Osteoblast (primary cell): ENCODE results near the gene GORASP2. TPM values are rescaled to one million over a fixed set of nuclear protein-coding genes. Genes with fewer than 3 reads are reported as not detected.

ENCODE experiments used
- DNase-seq: peaks from one replicate; pipeline ENCODE4 v3.0.0; 2011; ENCODE audit warnings: low spot score, mixed read lengths; ENCODE audit not compliant: insufficient read length; ENCODE audit errors: missing footprints
- H2AFZ ChIP-seq: 2 replicates; pipeline ENCODE4 v1.6.0; 2011; ENCODE audit warnings: mild to moderate bottlenecking, low read length
- H3K27ac ChIP-seq: 2 replicates; pipeline ENCODE4 v1.5.1; 2011; ENCODE audit warnings: mild to moderate bottlenecking, low read depth, low read length, moderate library complexity
- H3K27me3 ChIP-seq: 2 replicates; pipeline ENCODE4 v1.6.0; 2012; ENCODE audit warnings: mild to moderate bottlenecking, control low read depth, inconsistent platforms, low read length, moderate library complexity; ENCODE audit not compliant: insufficient read depth
- H3K36me3 ChIP-seq: 2 replicates; pipeline ENCODE4 v1.5.1; 2011; ENCODE audit warnings: mild to moderate bottlenecking, low read length, control low read depth, moderate library complexity; ENCODE audit not compliant: insufficient read depth
- H3K4me1 ChIP-seq: 2 replicates; pipeline ENCODE4 v1.5.1; 2011; ENCODE audit warnings: mild to moderate bottlenecking, low read length, control low read depth, moderate library complexity; ENCODE audit not compliant: insufficient read depth
- H3K4me2 ChIP-seq: 2 replicates; pipeline ENCODE4 v1.6.0; 2011; ENCODE audit warnings: mild to moderate bottlenecking, low read length; ENCODE audit not compliant: insufficient read depth
- H3K4me3 ChIP-seq: fragments of 200-600 bp; sonication (generic); 3 replicates; pipeline ENCODE4 v1.5.1; 2012; ENCODE audit warnings: mild to moderate bottlenecking, low read length, inconsistent platforms; ENCODE audit not compliant: insufficient read depth
- H3K79me2 ChIP-seq: 2 replicates; pipeline ENCODE4 v1.6.0; 2012; ENCODE audit warnings: mild to moderate bottlenecking, low read length, control low read depth, inconsistent platforms; ENCODE audit not compliant: insufficient read depth
- H3K9me3 ChIP-seq: 2 replicates; pipeline ENCODE4 v1.5.1; 2011; ENCODE audit warnings: low read depth, low read length, control low read depth
- H4K20me1 ChIP-seq: 2 replicates; pipeline ENCODE4 v1.6.0; 2012; ENCODE audit warnings: mild to moderate bottlenecking, low read length, control low read depth; ENCODE audit not compliant: insufficient read depth
- total RNA-seq: library from RNA; depleted of rRNA; stranded (reverse); fragments of >200 nt; gene quantifications from 2 replicates; pipeline ENCODE4 v1.2.3, GENCODE V29; 2012
- TF ChIP-seq, protein P1 (sequence below): IDR thresholded peaks from 2 replicates; pipeline ENCODE4 v1.5.1; 2011; ENCODE audit warnings: mild to moderate bottlenecking, low read depth, low read length, moderate library complexity; ENCODE audit errors: extremely low read depth

GORASP2 gene
- total RNA-seq, 1 donor = 51.8 TPM

GRCh38 chr2:170949415-170949814 is 20.4 kb downstream of the GORASP2 start:
- H3K4me2 ChIP-seq = no peak overlapping the region
- TF ChIP-seq, protein P1, sequence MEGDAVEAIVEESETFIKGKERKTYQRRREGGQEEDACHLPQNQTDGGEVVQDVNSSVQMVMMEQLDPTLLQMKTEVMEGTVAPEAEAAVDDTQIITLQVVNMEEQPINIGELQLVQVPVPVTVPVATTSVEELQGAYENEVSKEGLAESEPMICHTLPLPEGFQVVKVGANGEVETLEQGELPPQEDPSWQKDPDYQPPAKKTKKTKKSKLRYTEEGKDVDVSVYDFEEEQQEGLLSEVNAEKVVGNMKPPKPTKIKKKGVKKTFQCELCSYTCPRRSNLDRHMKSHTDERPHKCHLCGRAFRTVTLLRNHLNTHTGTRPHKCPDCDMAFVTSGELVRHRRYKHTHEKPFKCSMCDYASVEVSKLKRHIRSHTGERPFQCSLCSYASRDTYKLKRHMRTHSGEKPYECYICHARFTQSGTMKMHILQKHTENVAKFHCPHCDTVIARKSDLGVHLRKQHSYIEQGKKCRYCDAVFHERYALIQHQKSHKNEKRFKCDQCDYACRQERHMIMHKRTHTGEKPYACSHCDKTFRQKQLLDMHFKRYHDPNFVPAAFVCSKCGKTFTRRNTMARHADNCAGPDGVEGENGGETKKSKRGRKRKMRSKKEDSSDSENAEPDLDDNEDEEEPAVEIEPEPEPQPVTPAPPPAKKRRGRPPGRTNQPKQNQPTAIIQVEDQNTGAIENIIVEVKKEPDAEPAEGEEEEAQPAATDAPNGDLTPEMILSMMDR = no peak
- peaks cover 73% of the 10 kb centered on the region for H3K79me2 ChIP-seq
- no peaks in the 10 kb centered on the region for H3K9me3 ChIP-seq
- peaks cover 43% of the 10 kb centered on the region for H4K20me1 ChIP-seq
- no peaks in the 10 kb centered on the region for H3K4me1 ChIP-seq
- no peak overlapping the region for H2AFZ ChIP-seq
- H3K27me3 ChIP-seq = no peaks in the 10 kb centered on the region
- H3K27ac ChIP-seq = no peak overlapping the region
- no peak overlapping the region for H3K4me3 ChIP-seq
- H3K36me3 ChIP-seq = peaks cover 51% of the 10 kb centered on the region
- DNase-seq = no peak

DNA sequence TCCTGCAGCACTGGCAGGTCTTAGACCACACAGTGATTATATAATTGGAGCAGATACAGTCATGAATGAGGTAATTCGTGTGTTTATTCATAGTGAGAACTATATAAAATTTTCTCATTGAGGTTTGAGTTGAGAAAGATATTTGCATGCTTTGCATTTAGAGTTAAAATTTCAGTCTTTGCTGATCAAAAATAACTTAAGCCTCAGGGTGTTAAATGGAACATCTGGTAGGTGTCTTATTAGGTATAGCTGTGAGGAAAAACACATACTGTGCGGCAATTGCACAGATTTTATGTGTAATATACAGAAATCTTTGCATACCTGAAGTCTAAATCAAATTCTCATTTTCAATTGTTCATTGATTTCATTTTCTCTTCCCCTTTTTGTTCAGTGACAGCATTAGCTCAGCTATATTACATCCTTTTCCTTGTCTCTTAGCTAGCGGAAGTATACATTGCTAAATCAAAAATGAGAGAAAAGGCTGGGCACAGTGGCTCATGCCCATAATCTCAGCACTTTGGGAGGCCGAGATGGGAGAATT is 21.2 kb downstream of the GORASP2 start:
- Histone ChIP-seq H4K20me1 (peaks cover 36% of the 10 kb centered on the region), H3K4me2 (no peak overlapping the region), H3K9me3 (no peaks in the 10 kb centered on the region), H3K27ac (no peak overlapping the region), H2AFZ (no peak overlapping the region), H3K79me2 (peaks cover 71% of the 10 kb centered on the region), H3K4me1 (no peaks in the 10 kb centered on the region), H3K27me3 (no peaks in the 10 kb centered on the region), H3K36me3 (peaks cover 60% of the 10 kb centered on the region), H3K4me3 (no peak overlapping the region)
- DNase-seq = no peak
- TF ChIP-seq, protein P1 = no peak

DNA sequence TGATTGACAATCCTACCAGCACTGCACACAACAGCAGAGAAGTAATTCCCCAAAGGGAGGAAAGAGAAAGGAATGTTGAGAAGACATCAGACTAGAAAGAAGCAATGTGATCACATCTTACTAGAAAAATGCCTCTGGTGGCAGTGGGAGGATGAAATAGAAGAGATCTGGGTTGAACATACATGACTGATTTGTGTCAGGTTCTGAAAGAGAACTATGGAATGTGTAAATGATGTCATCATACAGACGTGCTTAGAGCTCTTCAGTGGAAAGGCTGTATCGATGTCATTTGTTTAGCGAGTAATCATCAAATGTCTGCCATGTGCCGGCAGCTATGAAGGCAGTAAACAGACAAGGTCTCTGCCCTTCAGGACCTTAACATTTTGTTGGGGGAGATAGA is 24.9 kb downstream of the GORASP2 start:
- Histone ChIP-seq H4K20me1 (peaks cover 10% of the 10 kb centered on the region), H3K27ac (no peak overlapping the region), H3K9me3 (no peaks in the 10 kb centered on the region), H3K4me1 (no peaks in the 10 kb centered on the region), H3K4me2 (no peak overlapping the region), H2AFZ (no peak overlapping the region), H3K27me3 (no peaks in the 10 kb centered on the region), H3K36me3 (peaks cover 91% of the 10 kb centered on the region), H3K4me3 (no peak overlapping the region), H3K79me2 (peaks cover 38% of the 10 kb centered on the region)
- TF ChIP-seq, protein P1 = no peak
- DNase-seq = no peak

GRCh38 chr2:170963386-170963785 is 34.3 kb downstream of the GORASP2 start:
- no peak overlapping the region for H3K4me2 ChIP-seq
- TF ChIP-seq, protein P1 = no peak
- H4K20me1 ChIP-seq = peaks cover 5% of the 10 kb centered on the region
- no peaks in the 10 kb centered on the region for H3K9me3 ChIP-seq
- H3K4me3 ChIP-seq = no peak overlapping the region
- H3K36me3 ChIP-seq = peaks cover 78% of the 10 kb centered on the region
- H3K79me2 ChIP-seq = no peaks in the 10 kb centered on the region
- H3K27ac ChIP-seq = no peak overlapping the region
- no peak overlapping the region for H2AFZ ChIP-seq
- DNase-seq = no peak
- no peaks in the 10 kb centered on the region for H3K27me3 ChIP-seq
- H3K4me1 ChIP-seq = no peaks in the 10 kb centered on the region
